Tibial nerve (tissue), 4 donors: ENCODE results near the gene TESMIN. TPM values are rescaled to one million over a fixed set of nuclear protein-coding genes. Genes with fewer than 3 reads are reported as not detected.

Source experiments
- DNase-seq, 2 donors: peaks; one replicate each; pipeline ENCODE4 v3.0.0-alpha.2; 2019; ENCODE audit warnings: low spot score in 2 of 2
- H3K27ac ChIP-seq, 4 donors: fragments of 200-600 bp; sonication (generic) in 3 of 4; one replicate each; pipeline ENCODE4 v1.5.1; 2017 to 2019; ENCODE audit warnings: mild to moderate bottlenecking in 1 of 4
- H3K27me3 ChIP-seq, 2 donors: fragments of 200-600 bp; sonication (generic) in 1 of 2; one replicate each; pipeline versions ENCODE4 v1.5.1 to v1.6.0; 2017 to 2019
- H3K36me3 ChIP-seq, 3 donors: fragments of 200-600 bp; sonication (generic); one replicate each; pipeline ENCODE4 v1.5.1; 2018 to 2019
- H3K4me1 ChIP-seq, 4 donors: fragments of 200-600 bp; sonication (generic) in 3 of 4; one replicate each; pipeline ENCODE4 v1.5.1; 2017 to 2019
- H3K4me3 ChIP-seq, 4 donors: fragments of 200-600 bp; sonication (generic) in 3 of 4; one replicate each; pipeline ENCODE4 v1.5.1; 2017 to 2019; ENCODE audit warnings: mild to moderate bottlenecking in 1 of 4, moderate library complexity in 1 of 4
- H3K9me3 ChIP-seq, 4 donors: fragments of 200-600 bp; sonication (generic) in 3 of 4; one replicate each; pipeline ENCODE4 v1.5.1; 2017 to 2019
- CTCF ChIP-seq, 5 experiments: fragments of 200-600 bp in 3 of 5; fragments of 450-650 bp in 2 of 5; sonication (generic) in 3 of 5; IDR thresholded peaks; one replicate each; pipeline ENCODE4 v1.5.1; 2016 to 2019; ENCODE audit warnings: antibody characterized with exemption in 5 of 5, mild to moderate bottlenecking in 3 of 5, moderate library complexity in 2 of 5
- EP300 ChIP-seq, 2 donors: sonication (generic); formaldehyde crosslinking; IDR thresholded peaks; one replicate each; pipeline ENCODE4 v1.6.1; 2017; ENCODE audit warnings: antibody characterized with exemption in 2 of 2, mild to moderate bottlenecking in 1 of 2
- POLR2A ChIP-seq, 2 donors: fragments of 450-650 bp; IDR thresholded peaks; one replicate each; pipeline ENCODE4 v1.6.1; 2017; ENCODE audit warnings: antibody characterized with exemption in 2 of 2, mild to moderate bottlenecking in 2 of 2, moderate library complexity in 2 of 2
- WGBS, 2 donors: methylation state at CpG; one replicate each; pipeline ENCODE4 v1.1.5; 2018; 5-methylcytosine and 5-hydroxymethylcytosine counted together
- total RNA-seq, 4 donors: library from RNA; depleted of rRNA; stranded (reverse); fragments of >200 nt; gene quantifications; one replicate each; pipeline ENCODE4 v1.1.0, GENCODE V29; 2016

The TESMIN gene
- total RNA-seq, 4 donors from 2014 or later = 0.42 TPM; not detected in 3

- Histone ChIP-seq H3K4me3 (no peak overlapping the region), H3K27me3 (peaks cover 0 to 47% of the 10 kb centered on the region in 2 donors), H3K9me3 (no peaks in the 10 kb centered on the region), H3K4me1 (peaks cover 0 to 16% (median 3%) of the 10 kb centered on the region in 4 donors), H3K27ac (no peak overlapping the region), H3K36me3 (no peaks in the 10 kb centered on the region)
- WGBS, 2 donors = 43 to 52% methylated on average over 9 of the region's 9 CpGs
- DNase-seq = no peak
- TF ChIP-seq EP300 (IDR thresholded peaks at IDR 0.05) = no peak
These were observed 68.8 kb downstream of the TESMIN start for GRCh38 chr11:68682531-68682961.

DNA sequence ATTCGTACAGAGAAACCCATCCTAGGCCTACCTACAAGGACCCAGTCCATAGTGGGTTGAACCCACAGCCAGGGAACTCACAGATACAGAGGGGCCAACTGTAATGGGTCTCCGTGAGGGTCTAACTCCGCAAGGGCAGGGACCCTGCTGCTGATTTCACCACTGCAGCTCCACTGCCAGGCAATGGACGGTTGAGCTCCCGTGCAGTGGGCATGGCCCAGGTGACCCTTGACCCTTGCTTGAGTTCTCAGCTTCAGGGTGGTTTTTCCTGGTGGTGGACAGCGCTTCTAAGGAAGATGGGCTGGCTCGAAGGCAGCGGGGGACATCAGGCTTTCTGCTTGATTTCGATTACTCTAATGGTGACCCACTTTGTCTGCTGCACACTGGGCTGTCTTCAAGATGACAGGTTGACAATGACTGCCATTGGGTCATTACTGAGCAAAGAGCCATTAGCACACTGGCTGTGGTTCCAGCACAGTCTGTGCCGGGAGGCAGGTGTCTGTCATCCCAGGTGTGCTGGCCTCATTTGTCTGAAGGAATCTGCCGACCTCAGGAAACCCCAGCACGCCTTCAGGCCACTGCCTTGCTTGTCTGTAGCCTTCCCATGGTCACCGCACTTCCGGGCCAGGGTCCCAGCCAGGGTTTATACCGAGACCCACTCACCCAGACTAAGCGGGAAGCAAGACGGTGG is 70.6 kb downstream of the TESMIN start:
- no peak for DNase-seq
- H3K36me3 ChIP-seq = no peaks in the 10 kb centered on the region
- H3K27me3 ChIP-seq = peaks cover 0 to 30% of the 10 kb centered on the region in 2 donors
- no peaks in the 10 kb centered on the region for H3K9me3 ChIP-seq
- peaks cover 0 to 16% (median 3%) of the 10 kb centered on the region in 4 donors for H3K4me1 ChIP-seq
- no peak overlapping the region for H3K27ac ChIP-seq
- TF ChIP-seq POLR2A (IDR thresholded peaks at IDR 0.05) (no peak), CTCF (IDR thresholded peaks at IDR 0.05) (no peak), EP300 (IDR thresholded peaks at IDR 0.05) (no peak)
- WGBS, 2 donors = 88 to 90% methylated on average over 15 to 17 of the region's 17 CpGs
- no peak overlapping the region for H3K4me3 ChIP-seq

GRCh38 chr11:68678031-68678441 is 73.3 kb downstream of the TESMIN start:
- TF ChIP-seq POLR2A (IDR thresholded peaks at IDR 0.05) (no peak), EP300 (IDR thresholded peaks at IDR 0.05) (no peak), CTCF (IDR thresholded peaks at IDR 0.05) (no peak)
- H3K9me3 ChIP-seq = peaks cover 0 to 14% (median 0%) of the 10 kb centered on the region in 4 donors
- H3K36me3 ChIP-seq = no peaks in the 10 kb centered on the region
- no peak for DNase-seq
- H3K4me3 ChIP-seq = no peak overlapping the region
- no peaks in the 10 kb centered on the region for H3K4me1 ChIP-seq
- H3K27ac ChIP-seq = no peak overlapping the region
- WGBS, 2 donors = 78 to 80% methylated on average over 15 of the region's 15 CpGs
- H3K27me3 ChIP-seq = peaks cover 0 to 5% of the 10 kb centered on the region in 2 donors

- peaks cover 0 to 14% (median 0%) of the 10 kb centered on the region in 4 donors for H3K9me3 ChIP-seq
- H3K4me1 ChIP-seq = no peaks in the 10 kb centered on the region
- H3K36me3 ChIP-seq = no peaks in the 10 kb centered on the region
- H3K27ac ChIP-seq = no peak overlapping the region
- no peak for DNase-seq
- H3K27me3 ChIP-seq = peaks cover 0 to 2% of the 10 kb centered on the region in 2 donors
- no peak overlapping the region for H3K4me3 ChIP-seq
- WGBS, 2 donors = 17 to 28% methylated on average over 4 to 5 of the region's 6 CpGs
- TF ChIP-seq CTCF (IDR thresholded peaks at IDR 0.05) (no peak), POLR2A (IDR thresholded peaks at IDR 0.05) (no peak), EP300 (IDR thresholded peaks at IDR 0.05) (no peak)
These were observed 73.9 kb downstream of the TESMIN start for GRCh38 chr11:68677432-68677831.

- 91 to 94% methylated on average over 16 of the region's 16 CpGs for WGBS, 2 donors
- no peaks in the 10 kb centered on the region for H3K27me3 ChIP-seq
- no peaks in the 10 kb centered on the region for H3K36me3 ChIP-seq
- H3K4me1 ChIP-seq = no peaks in the 10 kb centered on the region
- H3K9me3 ChIP-seq = peaks cover 0 to 23% (median 0%) of the 10 kb centered on the region in 4 donors
- no peak for DNase-seq
- TF ChIP-seq CTCF (IDR thresholded peaks at IDR 0.05) (no peak), POLR2A (IDR thresholded peaks at IDR 0.05) (no peak), EP300 (IDR thresholded peaks at IDR 0.05) (no peak)
- H3K4me3 ChIP-seq = no peak overlapping the region
- H3K27ac ChIP-seq = no peak overlapping the region
These were observed 76.9 kb downstream of the TESMIN start for GRCh38 chr11:68674461-68674860.
